A673 (cell line): ENCODE measurements around the gene CHST2. TPM values are rescaled to one million over a fixed set of nuclear protein-coding genes. Genes with fewer than 3 reads are reported as not detected.

Source experiments
- BruUV-seq: library from RNA; stranded (reverse); fragments of 400-500 nt; replicated peaks from 2 replicates; lab custom pipeline; 2021; lab: Mats Ljungman, UMichigan
- CTCF ChIA-PET: fragments of 300-600 bp; sonication (Branson Sonifier 250); formaldehyde crosslinking; loops from one replicate; lab custom pipeline; 2022; ENCODE audit warnings: antibody characterized with exemption; lab: Charles Lee
- POLR2A ChIA-PET: fragments of 300-600 bp; sonication (Branson Sonifier 250); formaldehyde crosslinking; loops from one replicate; lab custom pipeline; 2022; ENCODE audit warnings: antibody characterized with exemption; ENCODE audit not compliant: low non-redundant PET; lab: Charles Lee
- DNase-seq: peaks from one replicate; pipeline ENCODE4 v3.0.0-alpha.2; 2015; ENCODE audit warnings: low spot score
- H3K27ac ChIP-seq: fragments of 200-600 bp; sonication (generic); 2 replicates; pipeline ENCODE4 v1.5.1; 2016; ENCODE audit warnings: mixed run types, low read depth, mild to moderate bottlenecking, mixed read lengths, antibody characterized with exemption, low read length; ENCODE audit not compliant: poor library complexity, severe bottlenecking
- H3K27me3 ChIP-seq: fragments of 200-600 bp; sonication (generic); replicated peaks from 2 replicates; pipeline ENCODE4 v1.6.1; 2017; ENCODE audit warnings: mixed run types, low read depth, mild to moderate bottlenecking, mixed read lengths, antibody characterized with exemption, low read length; ENCODE audit not compliant: insufficient read depth, poor library complexity
- H3K36me3 ChIP-seq: fragments of 200-600 bp; sonication (generic); 2 replicates; pipeline ENCODE4 v1.6.1; 2016; ENCODE audit warnings: mixed run types, mild to moderate bottlenecking, mixed read lengths, antibody characterized with exemption, low read length; ENCODE audit not compliant: insufficient read depth, poor library complexity, severe bottlenecking
- H3K4me1 ChIP-seq: fragments of 200-600 bp; sonication (generic); 2 replicates; pipeline ENCODE4 v1.6.1; 2017; ENCODE audit warnings: mixed run types, mild to moderate bottlenecking, mixed read lengths, antibody characterized with exemption, low read length; ENCODE audit not compliant: insufficient read depth, poor library complexity, severe bottlenecking
- H3K4me3 ChIP-seq: fragments of 200-600 bp; sonication (generic); 2 replicates; pipeline ENCODE4 v1.5.1; 2016; ENCODE audit warnings: low read depth, mixed run types, mild to moderate bottlenecking, mixed read lengths, low read length; ENCODE audit not compliant: poor library complexity, severe bottlenecking
- H3K9me3 ChIP-seq: fragments of 200-600 bp; sonication (generic); 2 replicates; pipeline ENCODE4 v1.6.1; 2016; ENCODE audit warnings: mixed run types, low read depth, mild to moderate bottlenecking, mixed read lengths, antibody characterized with exemption, low read length; ENCODE audit not compliant: poor library complexity, severe bottlenecking
- CTCF ChIP-seq: fragments of 300-800, 200-600 bp; sonication (generic); conservative IDR thresholded peaks from 2 replicates; pipeline ENCODE4 v1.5.1; 2017; ENCODE audit warnings: low read depth, mild to moderate bottlenecking, antibody characterized with exemption, low read length, moderate library complexity, mixed read lengths
- EZH2 ChIP-seq: fragments of 200-600 bp; sonication (generic); IDR thresholded peaks from 2 replicates; pipeline ENCODE4 v1.6.1; 2017; ENCODE audit warnings: borderline replicate concordance, low read depth, mild to moderate bottlenecking, mixed read lengths, antibody characterized with exemption, low read length; ENCODE audit not compliant: poor library complexity, severe bottlenecking
- intact Hi-C: fragments of 100-400 bp; cut with micrococcal nuclease; formaldehyde crosslinking; loops from one replicate; pipeline ENCODE4 v1.10.0; 2022; ENCODE audit not compliant: unreplicated experiment
- total RNA-seq: library from RNA; stranded (reverse); gene quantifications from 2 replicates; pipeline ENCODE4 v1.2.3, GENCODE V29; 2021

CHST2 gene
- total RNA-seq, 1 experiment from 2014 or later = 0.64 TPM

DNA sequence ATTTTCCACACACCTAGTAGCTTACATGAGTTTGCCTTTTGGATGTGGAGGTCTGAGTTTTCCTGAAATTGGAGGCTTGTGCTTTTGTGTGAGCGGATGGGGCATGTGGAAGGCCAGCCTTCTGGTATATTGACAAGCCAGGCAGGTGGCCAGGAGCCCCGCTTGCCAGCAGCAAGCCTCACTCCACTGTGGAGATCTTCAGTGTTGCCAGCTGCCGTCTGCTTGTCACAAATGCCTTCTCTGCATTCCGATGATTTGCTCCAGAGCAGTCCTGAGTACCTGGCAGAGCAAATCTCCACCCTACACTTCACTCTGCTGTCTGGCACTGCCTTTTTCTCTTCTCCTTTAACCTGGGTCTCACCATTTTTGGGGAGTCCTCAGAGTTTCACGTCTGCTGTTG lies 29.1 kb upstream of the CHST2 start:
- H3K27me3 ChIP-seq = no peaks in the 10 kb centered on the region
- TF ChIP-seq CTCF = no peak
- H3K4me1 ChIP-seq = no peaks in the 10 kb centered on the region
- intact Hi-C loops = no loop called here
- H3K9me3 ChIP-seq = no peaks in the 10 kb centered on the region
- no peaks in the 10 kb centered on the region for H3K36me3 ChIP-seq
- BruUV-seq = no TSS peak
- no peak overlapping the region for H3K4me3 ChIP-seq
- CTCF ChIA-PET = no interaction called here
- H3K27ac ChIP-seq = no peak overlapping the region
- POLR2A ChIA-PET = no interaction called here
- DNase-seq = no peak

GRCh38 chr3:143090976-143091837 lies 28.4 kb upstream of the CHST2 start:
- no peak for TF ChIP-seq CTCF
- no peak for TF ChIP-seq EZH2
- Histone ChIP-seq H3K27ac (no peak overlapping the region), H3K4me1 (no peaks in the 10 kb centered on the region), H3K9me3 (no peaks in the 10 kb centered on the region), H3K36me3 (no peaks in the 10 kb centered on the region), H3K27me3 (no peaks in the 10 kb centered on the region), H3K4me3 (no peak overlapping the region)
- POLR2A ChIA-PET = no interaction called here
- CTCF ChIA-PET = no interaction called here
- no TSS peak for BruUV-seq
- no peak for DNase-seq
- intact Hi-C loops = no loop called here

- Histone ChIP-seq H3K36me3 (no peaks in the 10 kb centered on the region), H3K9me3 (no peaks in the 10 kb centered on the region), H3K27ac (no peak overlapping the region), H3K4me3 (no peak overlapping the region), H3K4me1 (no peaks in the 10 kb centered on the region), H3K27me3 (no peaks in the 10 kb centered on the region)
- CTCF ChIA-PET = no interaction called here
- intact Hi-C loops = no loop called here
- POLR2A ChIA-PET = interaction anchor here (0.7 kb wide), 1 partner anchor 152 kb away, joined by 5 read pairs; no protein-coding TSS in a partner anchor
- no peak for TF ChIP-seq CTCF
- TF ChIP-seq EZH2 = no peak
- no TSS peak for BruUV-seq
- no peak for DNase-seq
Measured at GRCh38 chr3:143092191-143092590, 27.4 kb upstream of the CHST2 start.
